Heart left ventricle (tissue), 13 donors: ENCODE data around the gene GPR107.

Source experiments
- POLR2A ChIP-seq, 2 donors: fragments of 450-650 bp; IDR thresholded peaks; one replicate each; pipeline ENCODE4 v1.6.1; 2017; ENCODE audit warnings: antibody characterized with exemption in 2 of 2, mild to moderate bottlenecking in 2 of 2, moderate library complexity in 2 of 2
- TF ChIP-seq, protein P1 (sequence below), 12 donors: fragments of 200-600 bp; sonication (generic) in 4 of 12; IDR thresholded peaks; one replicate each; pipeline versions ENCODE4 v1.5.0 to v1.8.0; 2018 to 2022; ENCODE audit warnings: antibody characterized with exemption in 12 of 12, mild to moderate bottlenecking in 5 of 12
- donor health status: ischemic (EF 13 %, LVEDD 7.1; RV severe dilation, severe dysfunction).
- donor health status: DM: no; HTN: yes; CAD: no.
- donor health status: DM: no; HTN: no; CAD: no.
- donor health status: ischemic (EF 25% LVEDD 6.9; RV normal size, moderate dysfunction).
- donor health status: ischemic (EF 25% LVEDD 5.7; RV mildly dilated, moderate dysfunction).
- donor health status: ischemic (EF 35%, LVEDD 5.7; RV mildly dilated, moderate dysfunction).
- donor health status: nonischemic (EF 11% LVEDD 7.7; RV severe dilation, severe dysfunction).
- donor health status: DM: yes; HTN: yes; CAD: no.
- donor health status: PGD.
- donor health status: ischemic (EF 29% LVEDD 5.4; RV normal size, mild dysfunction).
- donor health status: nonischemic (EF 23%, LVEDD 6.1; RV moderate dilation, normal function).

DNA sequence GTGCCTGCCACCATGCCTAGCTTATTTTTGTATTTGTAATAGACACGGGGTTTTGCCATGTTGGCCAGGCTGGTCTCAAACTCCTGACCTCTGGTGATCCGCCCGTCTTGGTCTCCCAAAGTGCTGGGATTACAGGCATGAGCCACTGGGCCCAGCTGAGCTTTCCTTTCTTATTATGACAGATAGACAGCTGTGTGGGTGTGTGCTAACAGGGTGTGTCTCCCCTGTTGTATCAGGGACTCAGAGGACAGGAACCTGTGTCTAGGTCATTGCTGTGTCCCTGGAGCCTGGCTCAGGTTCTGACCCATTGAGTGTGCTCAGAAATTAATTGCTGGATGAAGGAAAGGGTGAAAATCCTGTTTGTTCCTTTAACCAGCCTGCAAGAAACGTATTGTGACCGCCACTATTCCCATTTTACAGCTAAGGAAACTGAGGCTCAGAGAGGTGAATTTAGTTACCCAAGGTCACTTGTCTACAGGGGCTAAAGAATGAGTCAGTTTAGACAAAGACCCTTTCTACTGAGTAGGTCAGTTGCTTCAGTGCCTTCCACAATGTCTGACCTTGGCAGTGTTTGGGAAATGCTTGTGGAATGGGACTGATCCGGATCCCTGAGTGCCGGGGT is 135.3 kb downstream of the GPR107 start:
- TF ChIP-seq, protein P1, sequence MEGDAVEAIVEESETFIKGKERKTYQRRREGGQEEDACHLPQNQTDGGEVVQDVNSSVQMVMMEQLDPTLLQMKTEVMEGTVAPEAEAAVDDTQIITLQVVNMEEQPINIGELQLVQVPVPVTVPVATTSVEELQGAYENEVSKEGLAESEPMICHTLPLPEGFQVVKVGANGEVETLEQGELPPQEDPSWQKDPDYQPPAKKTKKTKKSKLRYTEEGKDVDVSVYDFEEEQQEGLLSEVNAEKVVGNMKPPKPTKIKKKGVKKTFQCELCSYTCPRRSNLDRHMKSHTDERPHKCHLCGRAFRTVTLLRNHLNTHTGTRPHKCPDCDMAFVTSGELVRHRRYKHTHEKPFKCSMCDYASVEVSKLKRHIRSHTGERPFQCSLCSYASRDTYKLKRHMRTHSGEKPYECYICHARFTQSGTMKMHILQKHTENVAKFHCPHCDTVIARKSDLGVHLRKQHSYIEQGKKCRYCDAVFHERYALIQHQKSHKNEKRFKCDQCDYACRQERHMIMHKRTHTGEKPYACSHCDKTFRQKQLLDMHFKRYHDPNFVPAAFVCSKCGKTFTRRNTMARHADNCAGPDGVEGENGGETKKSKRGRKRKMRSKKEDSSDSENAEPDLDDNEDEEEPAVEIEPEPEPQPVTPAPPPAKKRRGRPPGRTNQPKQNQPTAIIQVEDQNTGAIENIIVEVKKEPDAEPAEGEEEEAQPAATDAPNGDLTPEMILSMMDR (IDR thresholded peaks at IDR 0.05), result no peak
- TF ChIP-seq POLR2A (IDR thresholded peaks at IDR 0.05), result no peak
